SU-DHL-6 (cell line): ENCODE results near the gene RIPPLY3.

Source experiments
- H2AFZ ChIP-seq: fragments of 200-600 bp; sonication (generic); 2 replicates; pipeline ENCODE4 v1.6.1; 2014; ENCODE audit warnings: low read depth, mild to moderate bottlenecking, moderate library complexity, mixed read lengths, antibody characterized with exemption, low read length; ENCODE audit not compliant: severe bottlenecking
- H3F3A ChIP-seq: fragments of 200-600 bp; shearing (Covaris generic); 2 replicates; pipeline ENCODE4 v1.6.0; 2016; ENCODE audit warnings: antibody characterized with exemption, mild to moderate bottlenecking; ENCODE audit not compliant: insufficient read depth
- H3K27ac ChIP-seq: fragments of 200-600 bp; sonication (generic); 2 replicates; pipeline ENCODE4 v1.5.1; 2016; ENCODE audit warnings: low read depth, mild to moderate bottlenecking, low read length, moderate library complexity, mixed read lengths
- H3K27me3 ChIP-seq: fragments of 200-600 bp; sonication (generic), shearing (Covaris generic); 2 replicates; pipeline ENCODE4 v1.6.0; 2014; ENCODE audit warnings: mild to moderate bottlenecking, low read length
- H3K36me3 ChIP-seq: fragments of 200-600 bp; sonication (generic); 2 replicates; pipeline ENCODE4 v1.6.1; 2014; ENCODE audit warnings: mild to moderate bottlenecking, low read length, mixed read lengths
- H3K4me2 ChIP-seq: fragments of 300-600, 200-600 bp; shearing (Covaris generic), sonication (generic); 2 replicates; pipeline ENCODE4 v1.6.0; 2014; ENCODE audit warnings: low read length, low read depth, mild to moderate bottlenecking; ENCODE audit not compliant: poor library complexity, severe bottlenecking
- H3K4me3 ChIP-seq: fragments of 200-600 bp; sonication (generic); 2 replicates; pipeline ENCODE4 v1.5.1; 2014; ENCODE audit warnings: antibody characterized with exemption, low read length, mild to moderate bottlenecking, mixed read lengths; ENCODE audit not compliant: insufficient read depth, poor library complexity, severe bottlenecking
- H3K79me2 ChIP-seq: fragments of 200-600 bp; sonication (generic); 2 replicates; pipeline ENCODE4 v1.6.1; 2014; ENCODE audit warnings: mild to moderate bottlenecking, low read length, moderate library complexity; ENCODE audit not compliant: insufficient read depth
- H3K9ac ChIP-seq: fragments of 200-600 bp; sonication (generic); 2 replicates; pipeline ENCODE4 v1.7.0; 2014; ENCODE audit warnings: mild to moderate bottlenecking, low read length
- H3K9me2 ChIP-seq: fragments of 200-600 bp; sonication (generic); replicated peaks from 2 replicates; pipeline ENCODE4 v1.6.1; 2014; ENCODE audit warnings: low read length; ENCODE audit not compliant: insufficient read depth
- H3K9me3 ChIP-seq: fragments of 200-600 bp; sonication (generic); 2 replicates; pipeline ENCODE4 v1.6.1; 2014; ENCODE audit warnings: low read length, mixed read lengths; ENCODE audit not compliant: insufficient read depth
- H4K20me1 ChIP-seq: fragments of 200-600 bp; sonication (generic); 2 replicates; pipeline ENCODE4 v1.6.1; 2014; ENCODE audit warnings: low read depth, mild to moderate bottlenecking, antibody characterized with exemption, low read length, moderate library complexity, mixed read lengths
- EZH2phosphoT487 ChIP-seq: fragments of 200-600 bp; sonication (generic), shearing (Covaris generic); conservative IDR thresholded peaks from 2 replicates; pipeline ENCODE4 v1.6.1; 2018; ENCODE audit warnings: mild to moderate bottlenecking, antibody characterized with exemption, low read length, moderate library complexity, mixed read lengths
- TF ChIP-seq, protein P1 (sequence below): fragments of 200-600 bp; sonication (generic); IDR thresholded peaks from one replicate; pipeline ENCODE4 v1.5.1; 2017; ENCODE audit warnings: antibody characterized with exemption, mild to moderate bottlenecking, low read length, moderate library complexity; ENCODE audit not compliant: insufficient read depth, poor library complexity, severe bottlenecking

The RIPPLY3 gene

DNA sequence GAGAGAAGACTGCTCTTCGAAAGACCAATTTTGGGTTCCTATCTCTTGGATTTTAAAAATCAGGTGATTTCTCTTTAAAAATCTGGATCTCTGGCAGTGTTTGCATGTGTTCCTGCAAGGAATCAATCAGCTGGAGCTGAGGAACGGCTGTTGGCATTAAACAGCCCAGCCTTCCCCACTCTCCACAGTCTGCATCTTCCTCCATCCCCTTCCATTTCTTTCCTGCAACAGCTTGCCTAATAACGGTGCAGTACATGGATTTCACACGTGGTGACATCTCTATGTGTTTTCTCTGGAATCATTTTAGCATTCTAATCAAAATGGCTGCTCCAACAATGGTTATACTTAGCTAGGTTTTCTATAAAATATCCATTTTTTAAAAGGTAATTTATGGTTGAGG, 20.0 kb downstream of the RIPPLY3 start:
- no peak overlapping the region for H3K27ac ChIP-seq
- TF ChIP-seq, protein P1, sequence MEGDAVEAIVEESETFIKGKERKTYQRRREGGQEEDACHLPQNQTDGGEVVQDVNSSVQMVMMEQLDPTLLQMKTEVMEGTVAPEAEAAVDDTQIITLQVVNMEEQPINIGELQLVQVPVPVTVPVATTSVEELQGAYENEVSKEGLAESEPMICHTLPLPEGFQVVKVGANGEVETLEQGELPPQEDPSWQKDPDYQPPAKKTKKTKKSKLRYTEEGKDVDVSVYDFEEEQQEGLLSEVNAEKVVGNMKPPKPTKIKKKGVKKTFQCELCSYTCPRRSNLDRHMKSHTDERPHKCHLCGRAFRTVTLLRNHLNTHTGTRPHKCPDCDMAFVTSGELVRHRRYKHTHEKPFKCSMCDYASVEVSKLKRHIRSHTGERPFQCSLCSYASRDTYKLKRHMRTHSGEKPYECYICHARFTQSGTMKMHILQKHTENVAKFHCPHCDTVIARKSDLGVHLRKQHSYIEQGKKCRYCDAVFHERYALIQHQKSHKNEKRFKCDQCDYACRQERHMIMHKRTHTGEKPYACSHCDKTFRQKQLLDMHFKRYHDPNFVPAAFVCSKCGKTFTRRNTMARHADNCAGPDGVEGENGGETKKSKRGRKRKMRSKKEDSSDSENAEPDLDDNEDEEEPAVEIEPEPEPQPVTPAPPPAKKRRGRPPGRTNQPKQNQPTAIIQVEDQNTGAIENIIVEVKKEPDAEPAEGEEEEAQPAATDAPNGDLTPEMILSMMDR, result no peak
- TF ChIP-seq EZH2phosphoT487, result no peak
- no peak overlapping the region for H3K9ac ChIP-seq
- H3K79me2 ChIP-seq, result no peaks in the 10 kb centered on the region
- H3K4me2 ChIP-seq, result no peak overlapping the region
- H3K27me3 ChIP-seq, result no peaks in the 10 kb centered on the region
- no peaks in the 10 kb centered on the region for H3F3A ChIP-seq
- no peaks in the 10 kb centered on the region for H3K36me3 ChIP-seq
- no peak overlapping the region for H2AFZ ChIP-seq
- no peaks in the 10 kb centered on the region for H3K9me2 ChIP-seq
- H4K20me1 ChIP-seq, result no peaks in the 10 kb centered on the region
- no peak overlapping the region for H3K4me3 ChIP-seq
- no peaks in the 10 kb centered on the region for H3K9me3 ChIP-seq

DNA sequence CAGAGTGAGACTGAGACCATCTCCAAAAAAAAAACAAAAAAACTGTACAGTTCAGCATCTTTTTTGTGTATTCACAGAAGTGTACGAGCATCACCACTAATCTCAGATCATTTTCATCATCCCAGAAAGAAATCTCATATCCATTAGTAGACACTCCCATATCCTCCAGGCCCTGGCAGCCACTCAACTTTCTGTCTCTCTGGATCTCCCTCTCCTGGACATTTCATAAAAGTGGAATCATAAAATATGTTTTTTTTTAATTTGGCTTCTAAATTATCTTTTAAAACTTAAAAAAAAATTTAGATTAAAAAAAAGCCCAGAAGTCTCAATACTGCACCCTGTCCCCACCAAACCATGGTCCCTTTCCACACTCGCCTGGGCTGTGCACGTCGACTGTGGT, 22.1 kb downstream of the RIPPLY3 start:
- Histone ChIP-seq H3K79me2 (no peaks in the 10 kb centered on the region), H2AFZ (no peak overlapping the region), H3F3A (no peaks in the 10 kb centered on the region), H4K20me1 (no peaks in the 10 kb centered on the region), H3K4me2 (no peak overlapping the region), H3K36me3 (no peaks in the 10 kb centered on the region), H3K9ac (no peak overlapping the region), H3K9me2 (no peaks in the 10 kb centered on the region), H3K27ac (no peak overlapping the region), H3K27me3 (no peaks in the 10 kb centered on the region), H3K9me3 (no peaks in the 10 kb centered on the region), H3K4me3 (no peak overlapping the region)
- no peak for TF ChIP-seq EZH2phosphoT487
- TF ChIP-seq, protein P1, result no peak

DNA sequence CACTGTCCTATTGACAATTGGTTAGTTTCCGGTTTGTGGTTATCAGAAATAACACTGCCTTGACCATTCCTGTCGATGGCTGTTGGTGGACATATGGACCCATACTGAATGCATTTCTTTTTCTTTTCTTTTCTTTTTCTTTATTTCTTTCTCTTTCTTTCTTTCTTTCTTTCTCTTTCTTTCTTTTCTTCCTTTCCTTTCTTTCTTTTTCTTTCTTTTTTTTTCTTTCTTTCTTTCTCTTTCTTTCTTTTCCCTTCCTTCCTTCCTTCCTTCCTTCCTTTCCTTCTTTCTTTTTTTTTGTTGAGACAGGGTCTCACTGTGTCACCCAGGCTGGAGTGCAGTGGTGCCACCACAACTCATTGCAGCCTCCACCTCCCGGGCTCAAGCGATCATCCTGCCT, 24.4 kb downstream of the RIPPLY3 start:
- TF ChIP-seq EZH2phosphoT487, result no peak
- TF ChIP-seq, protein P1, result no peak
- Histone ChIP-seq H3K9ac (no peak overlapping the region), H3K4me2 (no peak overlapping the region), H3K4me3 (no peak overlapping the region), H3K9me2 (no peaks in the 10 kb centered on the region), H3K79me2 (no peaks in the 10 kb centered on the region), H3K27ac (no peak overlapping the region), H3K36me3 (no peaks in the 10 kb centered on the region), H3F3A (no peaks in the 10 kb centered on the region), H2AFZ (no peak overlapping the region), H3K9me3 (no peaks in the 10 kb centered on the region), H4K20me1 (no peaks in the 10 kb centered on the region), H3K27me3 (no peaks in the 10 kb centered on the region)
